ENCODE results near the gene RASD2. TPM values are rescaled to one million over a fixed set of nuclear protein-coding genes. Genes with fewer than 3 reads are reported as not detected.

The RASD2 gene
- total RNA-seq, 1 donor from 2014 or later: 0.24 TPM

GRCh38 chr22:35517207-35517606 lies 23.4 kb upstream of the RASD2 start:
- TF ChIP-seq, protein P1, sequence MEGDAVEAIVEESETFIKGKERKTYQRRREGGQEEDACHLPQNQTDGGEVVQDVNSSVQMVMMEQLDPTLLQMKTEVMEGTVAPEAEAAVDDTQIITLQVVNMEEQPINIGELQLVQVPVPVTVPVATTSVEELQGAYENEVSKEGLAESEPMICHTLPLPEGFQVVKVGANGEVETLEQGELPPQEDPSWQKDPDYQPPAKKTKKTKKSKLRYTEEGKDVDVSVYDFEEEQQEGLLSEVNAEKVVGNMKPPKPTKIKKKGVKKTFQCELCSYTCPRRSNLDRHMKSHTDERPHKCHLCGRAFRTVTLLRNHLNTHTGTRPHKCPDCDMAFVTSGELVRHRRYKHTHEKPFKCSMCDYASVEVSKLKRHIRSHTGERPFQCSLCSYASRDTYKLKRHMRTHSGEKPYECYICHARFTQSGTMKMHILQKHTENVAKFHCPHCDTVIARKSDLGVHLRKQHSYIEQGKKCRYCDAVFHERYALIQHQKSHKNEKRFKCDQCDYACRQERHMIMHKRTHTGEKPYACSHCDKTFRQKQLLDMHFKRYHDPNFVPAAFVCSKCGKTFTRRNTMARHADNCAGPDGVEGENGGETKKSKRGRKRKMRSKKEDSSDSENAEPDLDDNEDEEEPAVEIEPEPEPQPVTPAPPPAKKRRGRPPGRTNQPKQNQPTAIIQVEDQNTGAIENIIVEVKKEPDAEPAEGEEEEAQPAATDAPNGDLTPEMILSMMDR (conservative IDR thresholded peaks at IDR 0.05): no peak
- Mint-ChIP-seq H3K27ac (no peak overlapping the region), H3K36me3 (no peaks in the 10 kb centered on the region), H3K27me3 (peaks cover 30% of the 10 kb centered on the region), H3K4me3 (no peak overlapping the region), H3K9me3 (no peaks in the 10 kb centered on the region), H3K4me1 (ENCODE audit: unreplicated experiment) (peaks cover 9% of the 10 kb centered on the region)
- DNase-seq (ENCODE audit: extremely low spot score, unreplicated experiment): no peak

DNA sequence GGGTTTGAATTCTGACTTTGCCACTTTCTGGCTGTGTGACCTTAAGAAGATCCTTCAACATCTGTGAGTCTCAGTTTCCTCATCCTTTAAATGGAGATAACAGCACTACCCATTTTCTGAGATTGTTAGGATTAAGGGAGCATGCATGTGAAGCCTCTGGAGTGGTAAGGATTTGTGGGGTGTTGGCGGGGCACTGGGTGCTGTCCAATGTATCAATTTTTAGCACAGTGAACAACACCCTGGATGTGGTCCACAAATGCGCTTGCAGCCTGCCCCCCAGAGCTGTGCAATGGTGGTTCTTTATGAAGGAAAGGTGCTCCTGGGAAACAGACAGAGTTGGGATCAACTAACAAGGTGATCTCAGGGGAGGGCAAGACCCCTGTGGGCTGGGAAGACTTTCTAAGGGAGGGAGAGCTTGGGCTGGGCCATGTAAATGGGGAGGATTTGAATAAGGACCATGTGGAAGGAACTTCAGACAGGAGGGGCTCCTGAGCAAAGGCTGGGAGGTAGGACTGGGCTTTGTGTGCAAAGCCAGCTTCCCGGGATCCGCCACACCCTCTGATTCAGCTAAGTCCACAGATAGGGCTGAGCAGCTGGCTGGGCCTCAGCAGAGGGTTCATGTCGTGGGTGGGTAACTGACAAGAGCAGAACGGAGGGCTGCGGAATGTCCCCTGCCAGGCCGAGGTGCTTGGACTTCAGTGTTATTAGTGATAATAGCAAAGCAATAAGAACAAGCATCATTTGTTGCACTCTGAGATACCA lies 22.7 kb upstream of the RASD2 start:
- Mint-ChIP-seq H3K4me1 (ENCODE audit: unreplicated experiment) (peaks cover 10% of the 10 kb centered on the region), H3K9me3 (no peaks in the 10 kb centered on the region), H3K36me3 (no peaks in the 10 kb centered on the region), H3K27ac (no peak overlapping the region), H3K4me3 (no peak overlapping the region), H3K27me3 (peaks cover 33% of the 10 kb centered on the region)
- TF ChIP-seq, protein P1 (conservative IDR thresholded peaks at IDR 0.05): no peak
- no peak for DNase-seq (ENCODE audit: extremely low spot score, unreplicated experiment)

DNA sequence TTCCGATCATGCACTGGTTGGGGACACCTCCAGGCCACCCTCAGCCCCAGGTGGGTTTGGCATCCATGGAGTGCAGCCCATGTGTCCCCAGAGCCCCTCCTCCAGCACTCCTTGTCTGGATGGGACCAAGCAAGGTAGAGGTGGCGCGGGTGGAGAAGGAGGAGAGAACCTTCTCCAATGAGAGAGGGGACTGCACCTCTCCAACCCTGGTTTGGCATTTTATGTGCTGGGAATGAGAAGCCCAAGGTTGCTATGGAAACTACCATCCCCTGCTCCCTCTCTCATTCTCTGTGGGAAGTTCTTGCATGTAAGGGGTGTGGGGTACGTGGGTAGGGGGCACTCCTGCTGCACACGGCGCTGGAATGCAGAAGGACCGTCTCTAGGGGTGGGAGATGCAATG lies 21.8 kb upstream of the RASD2 start:
- TF ChIP-seq, protein P1 (conservative IDR thresholded peaks at IDR 0.05): no peak
- Mint-ChIP-seq H3K36me3 (no peaks in the 10 kb centered on the region), H3K4me3 (no peak overlapping the region), H3K4me1 (ENCODE audit: unreplicated experiment) (peaks cover 10% of the 10 kb centered on the region), H3K27me3 (peaks cover 27% of the 10 kb centered on the region), H3K27ac (no peak overlapping the region), H3K9me3 (no peaks in the 10 kb centered on the region)
- no peak for DNase-seq (ENCODE audit: extremely low spot score, unreplicated experiment)

GRCh38 chr22:35519306-35520000 lies 21.2 kb upstream of the RASD2 start:
- no peak overlapping the region for H3K4me3 Mint-ChIP-seq
- DNase-seq (ENCODE audit: extremely low spot score, unreplicated experiment): no peak
- peaks cover 10% of the 10 kb centered on the region for H3K4me1 Mint-ChIP-seq (ENCODE audit: unreplicated experiment)
- H3K9me3 Mint-ChIP-seq: no peaks in the 10 kb centered on the region
- TF ChIP-seq, protein P1 (conservative IDR thresholded peaks at IDR 0.05): no peak
- H3K36me3 Mint-ChIP-seq: no peaks in the 10 kb centered on the region
- H3K27me3 Mint-ChIP-seq: peaks cover 22% of the 10 kb centered on the region
- no peak overlapping the region for H3K27ac Mint-ChIP-seq

DNA sequence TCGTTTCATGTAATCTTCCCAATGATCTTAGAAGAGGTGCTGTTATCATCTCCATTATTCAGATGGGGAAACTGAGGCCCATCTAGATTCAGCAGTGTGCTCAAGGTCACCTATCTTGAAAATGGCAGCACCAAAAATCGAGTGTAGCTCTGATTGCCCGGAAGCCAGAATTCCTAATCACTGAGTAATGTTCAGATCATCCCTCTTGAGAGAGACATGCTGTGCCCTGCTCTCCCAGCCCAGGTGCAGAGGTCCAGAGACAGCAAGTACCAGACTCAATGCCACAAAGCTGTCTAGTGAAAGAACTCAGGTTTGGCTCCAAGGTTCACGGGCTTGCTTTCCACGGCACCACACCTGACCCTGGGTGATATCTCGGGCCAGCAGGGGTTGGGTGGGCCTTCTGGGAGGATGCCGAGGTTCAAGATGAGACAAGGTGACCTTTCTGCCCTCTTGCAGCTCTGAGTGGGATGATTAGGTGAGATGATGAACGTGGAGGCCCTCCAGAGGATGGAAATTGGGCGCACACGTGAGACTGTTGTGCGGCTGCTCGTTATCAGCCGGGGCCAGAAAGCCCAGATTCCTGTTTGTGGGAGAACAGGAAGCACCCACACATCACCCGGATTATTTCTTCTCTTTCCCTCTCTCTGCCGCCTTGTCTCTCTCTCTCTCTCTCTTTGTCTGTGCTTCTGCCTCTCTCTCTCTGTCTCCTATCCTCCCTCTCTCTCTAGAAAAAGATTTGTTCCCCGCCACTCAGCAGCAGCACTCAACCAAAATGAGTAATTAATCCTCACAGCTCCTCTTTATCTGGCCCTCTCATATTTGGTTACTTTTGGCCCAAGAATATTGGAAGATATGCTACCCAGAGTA lies 19.0 kb upstream of the RASD2 start:
- no peaks in the 10 kb centered on the region for H3K9me3 Mint-ChIP-seq
- no peaks in the 10 kb centered on the region for H3K36me3 Mint-ChIP-seq
- TF ChIP-seq, protein P1 (conservative IDR thresholded peaks at IDR 0.05): no peak
- peaks cover 19% of the 10 kb centered on the region for H3K27me3 Mint-ChIP-seq
- no peak for DNase-seq (ENCODE audit: extremely low spot score, unreplicated experiment)
- H3K4me1 Mint-ChIP-seq (ENCODE audit: unreplicated experiment): peaks cover 17% of the 10 kb centered on the region
- H3K4me3 Mint-ChIP-seq: no peak overlapping the region
- no peak overlapping the region for H3K27ac Mint-ChIP-seq

Data from type B pancreatic cell (in vitro differentiated cells).